ENCODE results near the gene PLXNB3.
"Not testable (repeated sequence)": the region's sequence is repeated elsewhere in the genome, so short reads cannot be mapped to it uniquely, and the experiment has no call there.

Gene PLXNB3

DNA sequence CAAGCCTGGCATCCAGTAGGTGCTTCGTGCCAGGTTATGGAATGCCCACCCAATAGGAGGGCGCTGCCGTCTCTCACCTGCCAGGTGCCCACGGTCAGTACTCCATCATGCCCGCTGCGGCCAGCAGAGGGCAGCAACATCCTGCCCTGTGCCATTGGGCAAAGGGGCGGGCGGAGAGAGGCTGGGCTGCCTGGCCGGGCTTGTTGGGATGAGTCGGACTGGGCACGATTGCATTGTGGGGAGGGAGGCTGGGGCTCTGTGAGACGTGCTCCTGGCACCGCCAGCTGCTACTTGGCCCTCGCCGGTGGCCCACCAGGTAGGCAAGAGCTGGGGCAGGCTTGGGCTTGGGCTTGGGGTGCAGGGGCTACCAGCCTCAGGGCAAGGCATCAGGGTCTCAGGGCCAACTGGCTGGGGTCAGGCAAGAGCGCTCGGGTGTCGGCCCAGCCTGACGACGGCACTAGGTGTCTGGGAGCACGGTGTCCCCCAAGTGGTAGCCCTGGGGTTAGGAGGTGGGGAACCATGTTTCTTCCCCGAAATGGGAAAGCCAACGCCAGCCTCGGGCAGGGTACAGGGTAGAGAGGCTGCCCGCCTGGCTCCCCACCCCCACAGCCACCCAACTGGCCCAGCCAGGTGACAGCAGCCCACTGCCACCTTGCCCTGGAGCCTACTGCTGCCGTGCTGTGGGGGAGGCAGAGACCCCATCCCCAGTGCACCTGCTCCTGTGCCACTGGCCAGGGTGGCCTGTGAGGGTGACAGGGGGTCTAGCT lies at the start of gene PLXNB3:
Gene PLXNB3, plus strand, starts transcription at position 261 of the 767 bp plus-strand sequence. CDS start 1,287 bp downstream, outside the sequence.
- peak; percentile 66 to 70 for DNase-seq

DNA sequence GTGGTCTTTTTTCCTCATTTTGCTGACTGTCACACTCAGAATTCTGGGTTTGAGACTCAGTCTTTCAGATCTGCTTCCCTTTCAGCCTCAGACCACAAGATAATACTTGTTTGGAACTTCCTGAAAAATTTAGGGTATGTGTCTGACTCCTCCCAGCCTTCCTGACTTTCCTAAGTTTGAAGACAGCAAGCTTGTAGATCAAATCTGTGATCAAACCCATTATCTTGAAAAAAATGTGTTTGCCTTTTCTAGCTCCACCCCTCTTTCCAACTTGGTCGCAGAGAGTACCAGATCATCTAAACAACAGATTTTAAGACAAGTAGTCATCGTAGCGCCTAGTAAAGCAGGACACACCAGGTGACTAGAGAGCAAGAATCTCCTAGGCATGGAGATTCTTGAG lies 49.8 kb upstream of the PLXNB3 start:
- no peak for DNase-seq

GRCh38 chrX:153717445-153717844 lies 46.6 kb upstream of the PLXNB3 start:
- DNase-seq: no peak

DNA sequence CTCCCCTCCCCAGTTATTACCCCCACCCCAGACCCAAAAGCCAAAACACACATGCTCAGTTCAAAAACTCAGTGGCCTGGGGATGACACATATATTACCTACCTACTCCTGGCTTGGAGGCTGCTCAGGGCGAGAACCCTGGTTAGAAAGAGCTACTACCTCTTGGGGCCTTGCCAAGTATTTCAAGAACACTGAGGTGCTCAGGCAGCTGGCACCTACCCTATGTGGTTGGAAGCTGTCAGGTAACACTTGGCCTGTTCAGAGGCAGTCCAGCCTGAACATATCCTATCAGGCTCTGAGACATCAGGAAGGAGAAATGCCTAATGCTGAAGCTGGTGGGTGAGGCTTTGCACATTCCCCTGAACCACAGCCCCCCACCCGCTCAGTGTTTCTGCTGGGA lies 44.8 kb upstream of the PLXNB3 start:
- no peak for DNase-seq

- no peak for DNase-seq
Measured at GRCh38 chrX:153719701-153720100, 44.3 kb upstream of the PLXNB3 start.

GRCh38 chrX:153722704-153723350 lies 41.2 kb upstream of the PLXNB3 start:
- DNase-seq: no peak

GRCh38 chrX:153723351-153724251 lies 40.4 kb upstream of the PLXNB3 start:
- DNase-seq: peak; percentile 36 to 63

GRCh38 chrX:153724252-153725038 lies 39.6 kb upstream of the PLXNB3 start, which contains the start of the genes ABCD1 and BCAP31:
Gene ABCD1, plus strand, starts transcription at chrX:153724856. Its CDS starts 411 bp downstream, at chrX:153725267.
Gene BCAP31, minus strand, starts transcription at chrX:153724387. Its CDS starts 1,143 bp downstream, at chrX:153723244.
- peak; percentile 84 to 85 for DNase-seq

GRCh38 chrX:153725039-153725831 lies 38.8 kb upstream of the PLXNB3 start:
- no peak for DNase-seq

- no peak for DNase-seq
Measured at GRCh38 chrX:153725832-153726285, 38.2 kb upstream of the PLXNB3 start.

DNA sequence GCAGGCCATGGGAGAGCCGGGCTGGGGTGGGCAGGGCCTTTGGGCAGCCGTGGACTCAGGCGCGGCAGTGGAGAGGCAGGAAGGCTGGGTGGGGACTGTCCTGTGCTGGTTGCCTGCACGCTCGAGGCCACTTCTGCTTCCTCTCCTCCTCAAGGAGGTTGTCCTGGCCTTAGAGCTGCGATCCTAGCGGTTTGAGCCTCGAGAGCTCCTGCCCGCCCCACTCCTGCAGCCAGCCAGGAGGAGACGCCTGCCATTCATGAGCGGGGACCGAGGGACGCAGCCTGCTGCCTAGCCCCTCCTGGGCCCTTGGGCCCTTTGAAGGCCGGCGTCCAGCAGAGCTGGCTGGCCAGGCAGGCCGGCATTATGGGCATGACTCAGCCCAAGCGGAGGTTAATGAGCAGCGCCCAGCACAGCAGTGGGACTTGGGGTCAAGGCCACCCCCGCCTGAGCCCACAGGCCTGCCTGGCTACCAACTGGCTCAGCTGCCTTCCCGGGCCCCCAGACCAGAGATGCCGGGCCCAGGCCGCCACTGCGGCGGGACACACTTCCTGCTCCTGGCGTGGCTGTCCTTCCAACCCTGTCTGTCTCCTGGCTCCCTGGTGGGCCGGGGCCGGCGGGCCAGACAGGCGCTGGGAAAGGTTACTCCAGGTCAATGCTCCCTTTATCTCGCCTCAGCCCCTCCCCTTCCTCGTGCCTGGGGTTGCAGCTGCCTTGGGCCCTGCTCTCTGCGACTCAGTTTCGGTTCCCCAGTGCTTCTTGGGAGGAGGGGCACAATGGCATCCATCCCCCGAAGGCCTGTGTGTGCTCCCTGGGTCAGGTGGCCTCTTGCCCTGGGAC lies 37.5 kb upstream of the PLXNB3 start:
- DNase-seq: peak in 1 of 2 experiments; percentile 19

GRCh38 chrX:153727123-153727931 lies 36.7 kb upstream of the PLXNB3 start:
- DNase-seq: no peak

- DNase-seq: no peak
Measured at GRCh38 chrX:153728095-153728494, 36.0 kb upstream of the PLXNB3 start.

DNA sequence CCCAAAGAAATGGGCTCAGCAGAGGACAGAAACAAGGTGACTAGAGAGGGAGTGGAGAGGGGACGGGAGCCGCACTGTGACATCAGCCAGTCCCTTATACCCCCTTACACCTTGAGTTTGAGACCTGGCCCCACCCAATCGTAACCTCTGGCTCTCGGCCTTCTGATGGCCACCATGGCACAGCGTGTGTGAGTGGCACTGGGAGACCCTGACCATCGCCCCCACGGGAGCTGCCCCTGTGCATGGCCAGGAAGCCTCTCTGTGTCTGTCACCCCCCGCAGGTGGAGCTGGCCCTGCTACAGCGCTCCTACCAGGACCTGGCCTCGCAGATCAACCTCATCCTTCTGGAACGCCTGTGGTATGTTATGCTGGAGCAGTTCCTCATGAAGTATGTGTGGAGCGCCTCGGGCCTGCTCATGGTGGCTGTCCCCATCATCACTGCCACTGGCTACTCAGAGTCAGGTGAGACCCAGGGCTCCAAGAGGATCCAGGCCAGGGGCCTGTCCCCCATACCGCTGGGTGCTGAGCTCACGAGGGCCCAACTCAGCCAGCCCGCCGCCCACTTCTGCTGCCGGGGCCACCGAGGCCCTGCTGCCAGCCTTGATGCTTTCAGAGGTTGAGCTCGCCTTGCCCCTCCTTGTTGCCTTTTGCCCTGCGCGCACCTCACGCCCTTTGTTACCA lies 35.0 kb upstream of the PLXNB3 start:
- no peak for DNase-seq

DNA sequence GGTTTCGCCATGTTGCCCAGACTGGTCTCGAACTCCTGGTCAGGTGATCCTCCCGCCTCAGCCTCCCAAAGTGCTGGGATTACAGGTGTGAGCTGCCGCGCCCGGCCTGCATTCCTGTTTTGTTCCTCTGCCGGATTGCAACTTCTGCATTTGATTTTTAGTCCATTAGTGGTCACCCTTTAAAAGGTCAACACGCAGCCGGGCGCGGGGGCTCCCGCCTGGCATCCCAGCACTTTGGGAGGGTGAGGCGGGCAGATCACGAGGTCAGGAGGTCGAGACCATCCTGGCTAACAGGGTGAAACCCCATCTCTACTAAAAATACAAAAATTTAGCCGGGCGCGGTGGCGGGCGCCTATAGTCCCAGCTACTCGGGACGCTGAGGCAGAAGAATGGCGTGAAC lies 33.9 kb upstream of the PLXNB3 start:
- not testable (repeated sequence) for DNase-seq

GRCh38 chrX:153731117-153731844 lies 32.8 kb upstream of the PLXNB3 start:
- no peak for DNase-seq

GRCh38 chrX:153731845-153732215 lies 32.2 kb upstream of the PLXNB3 start:
- DNase-seq: no peak

DNA sequence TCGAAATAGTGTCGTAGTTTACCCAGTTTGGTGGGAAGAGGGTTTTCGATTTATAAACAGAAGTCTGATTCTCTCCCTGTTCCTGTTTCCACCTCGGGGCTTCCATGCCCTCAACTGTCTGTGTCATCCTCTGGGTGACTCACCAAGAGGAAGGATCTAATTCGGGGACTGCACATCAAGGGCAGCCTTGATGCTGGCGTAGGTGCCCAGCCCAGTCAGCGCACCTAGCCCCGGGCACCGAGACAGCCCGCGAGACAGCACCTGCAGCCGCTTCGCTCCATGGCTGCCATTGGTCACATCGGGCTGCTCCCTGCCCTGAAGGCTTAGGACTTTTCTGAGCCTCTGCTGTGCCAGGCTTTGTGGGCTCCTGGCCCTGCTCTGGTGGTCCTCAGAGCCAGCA lies 31.6 kb upstream of the PLXNB3 start:
- DNase-seq: no peak

Measured in stimulated activated CD4-positive, alpha-beta T cell treated with anti-CD3 and anti-CD28 coated beads, Interleukin-4, amount 100 ng/mL, for 4 hours (primary cell).